Body of pancreas (tissue), 4 donors: ENCODE measurements around the gene CACNA2D3. TPM values are rescaled to one million over a fixed set of nuclear protein-coding genes. Genes with fewer than 3 reads are reported as not detected.

Experiments used
- ATAC-seq: fragments of 150-250 bp; one replicate; pipeline ENCODE4 v1.9.1; 2016
- DNase-seq, 4 donors: peaks; one replicate each; pipeline ENCODE4 v3.0.0-alpha.2; 2019
- H3K27ac ChIP-seq, 4 donors: fragments of 200-600 bp; sonication (generic); 1 replicate in 3 of 4; 2 replicates in 1 of 4; pipeline versions ENCODE4 v1.5.1 to v1.6.1; 2016 to 2019; ENCODE audit warnings: mild to moderate bottlenecking in 1 of 4, mixed read lengths in 1 of 4, moderate library complexity in 1 of 4
- H3K27me3 ChIP-seq, 2 donors: fragments of 200-600 bp; sonication (generic); one replicate each; pipeline ENCODE4 v1.6.0; 2016; ENCODE audit warnings: mild to moderate bottlenecking in 1 of 2
- H3K36me3 ChIP-seq, 2 donors: fragments of 200-600 bp; sonication (generic); replicated peaks in 1 of 2; 2 replicates each; pipeline ENCODE4 v1.5.1; 2016; ENCODE audit warnings: low read depth in 2 of 2; ENCODE audit not compliant: insufficient read depth in 1 of 2
- H3K4me1 ChIP-seq: fragments of 200-600 bp; sonication (generic); one replicate; pipeline ENCODE4 v1.6.0; 2016
- H3K4me3 ChIP-seq, 2 donors: fragments of 200-600 bp; sonication (generic); 1 replicate in 1 of 2; 2 replicates in 1 of 2; pipeline ENCODE4 v1.5.1; 2016 to 2019
- H3K9me3 ChIP-seq, 3 donors: fragments of 200-600 bp; sonication (generic); 1 replicate in 2 of 3; 2 replicates in 1 of 3; pipeline ENCODE4 v1.5.1; 2016
- CTCF ChIP-seq, 7 experiments: fragments of 450-650 bp in 4 of 7; fragments of 200-600 bp in 3 of 7; sonication (generic) in 3 of 7; IDR thresholded peaks; one replicate each; pipeline ENCODE4 v1.5.1; 2016 to 2019; ENCODE audit warnings: antibody characterized with exemption in 7 of 7
- POLR2A ChIP-seq, 3 donors: fragments of 450-650 bp; IDR thresholded peaks; one replicate each; pipeline ENCODE4 v1.6.1; 2016; ENCODE audit warnings: antibody characterized with exemption in 3 of 3, mild to moderate bottlenecking in 2 of 3
- WGBS, 2 donors: methylation state at CpG; one replicate each; pipeline ENCODE4 v1.1.5; 2017; 5-methylcytosine and 5-hydroxymethylcytosine counted together
- intact Hi-C: fragments of 100-400 bp; cut with DNase I; formaldehyde crosslinking; loops from one replicate; pipeline ENCODE4 v1.15.1; 2023
- total RNA-seq, 2 donors: library from RNA; depleted of rRNA; stranded (reverse); fragments of >200 nt; gene quantifications; one replicate each; pipeline ENCODE4 v1.1.0, GENCODE V29; 2016

CACNA2D3 gene
- total RNA-seq, 2 donors from 2014 or later: not detected

- Histone ChIP-seq H3K27ac (no peak overlapping the region), H3K4me1 (no peaks in the 10 kb centered on the region), H3K36me3 (no peaks in the 10 kb centered on the region), H3K4me3 (no peak overlapping the region), H3K9me3 (no peaks in the 10 kb centered on the region), H3K27me3 (no peaks in the 10 kb centered on the region)
- DNase-seq (no peak), ATAC-seq (no peak)
- WGBS, 2 donors: 82 to 89% methylated on average over 8 of the region's 8 CpGs
- intact Hi-C loops: no loop called here
- TF ChIP-seq CTCF (IDR thresholded peaks at IDR 0.05): no peak
- TF ChIP-seq POLR2A (IDR thresholded peaks at IDR 0.05): no peak
Observed at GRCh38 chr3:54243960-54244682, 121.8 kb downstream of the CACNA2D3 start.

GRCh38 chr3:54251705-54252104, 129.4 kb downstream of the CACNA2D3 start:
- DNase-seq (no peak), ATAC-seq (no peak)
- Histone ChIP-seq H3K4me1 (no peaks in the 10 kb centered on the region), H3K36me3 (no peaks in the 10 kb centered on the region), H3K27me3 (no peaks in the 10 kb centered on the region), H3K4me3 (no peak overlapping the region), H3K9me3 (no peaks in the 10 kb centered on the region), H3K27ac (no peak overlapping the region)
- no peak for TF ChIP-seq CTCF (IDR thresholded peaks at IDR 0.05)
- no peak for TF ChIP-seq POLR2A (IDR thresholded peaks at IDR 0.05)
- intact Hi-C loops: no loop called here
- 42 to 51% methylated on average over 3 of the region's 3 CpGs for WGBS, 2 donors

DNA sequence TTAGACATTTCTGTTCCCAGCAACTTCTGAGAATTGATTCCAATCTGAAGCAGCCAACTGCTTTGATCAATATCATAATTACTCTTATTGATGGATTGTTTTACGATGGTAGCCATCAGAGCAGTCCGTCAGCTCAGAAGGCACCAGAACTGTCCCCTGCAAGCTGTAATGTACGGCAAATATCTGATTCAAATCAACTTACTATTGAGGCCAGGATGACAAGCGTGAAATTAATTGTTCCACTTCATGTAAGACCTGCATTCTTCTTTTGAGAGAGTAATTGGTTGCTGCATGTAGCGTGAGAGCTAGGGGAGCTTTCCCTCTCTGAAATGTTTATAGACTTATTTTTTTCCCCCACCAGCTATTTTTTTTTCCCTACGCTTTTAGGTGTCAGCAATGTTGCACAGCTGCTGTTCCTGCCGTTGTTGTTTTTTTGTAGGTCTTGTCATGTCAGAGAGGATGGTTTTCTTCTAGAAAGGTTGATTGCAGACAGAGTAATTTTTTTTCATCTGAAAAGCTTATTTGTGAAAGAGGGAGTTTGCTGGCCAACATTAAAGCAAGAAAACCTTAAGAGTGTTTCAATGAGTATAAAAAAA, 134.9 kb downstream of the CACNA2D3 start:
- TF ChIP-seq CTCF (IDR thresholded peaks at IDR 0.05) (no peak), POLR2A (IDR thresholded peaks at IDR 0.05) (no peak)
- H3K4me3 ChIP-seq: no peak overlapping the region
- ATAC-seq (no peak), DNase-seq (no peak)
- H3K36me3 ChIP-seq: no peaks in the 10 kb centered on the region
- intact Hi-C loops: no loop called here
- no peaks in the 10 kb centered on the region for H3K9me3 ChIP-seq
- H3K27ac ChIP-seq: no peak overlapping the region
- no peaks in the 10 kb centered on the region for H3K27me3 ChIP-seq
- WGBS, 2 donors: 35 to 39% methylated on average over 7 of the region's 7 CpGs
- no peaks in the 10 kb centered on the region for H3K4me1 ChIP-seq

DNA sequence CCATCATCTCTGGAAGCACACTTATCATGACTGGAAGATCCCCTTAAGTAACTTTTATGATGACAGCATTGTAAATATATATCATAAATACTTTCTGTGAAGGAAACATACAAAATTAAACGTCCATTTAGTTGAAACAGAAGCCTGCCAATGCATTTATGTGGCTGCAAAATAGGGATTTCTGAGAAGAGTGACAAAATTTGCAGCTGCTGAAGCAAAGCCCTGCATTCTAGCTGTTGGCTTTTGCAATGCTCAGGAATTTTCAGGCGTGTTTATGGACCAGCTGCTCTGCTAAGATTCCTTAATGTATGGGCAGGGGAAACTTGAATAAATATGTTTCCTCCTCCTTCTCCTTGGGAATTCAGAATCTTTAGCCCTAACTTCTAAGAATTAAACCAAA, 137.3 kb downstream of the CACNA2D3 start:
- Histone ChIP-seq H3K4me3 (no peak overlapping the region), H3K36me3 (no peaks in the 10 kb centered on the region), H3K4me1 (no peaks in the 10 kb centered on the region), H3K27me3 (no peaks in the 10 kb centered on the region), H3K9me3 (no peaks in the 10 kb centered on the region), H3K27ac (no peak overlapping the region)
- intact Hi-C loops: no loop called here
- 45 to 55% methylated on average over 2 of the region's 2 CpGs for WGBS, 2 donors
- DNase-seq (no peak), ATAC-seq (no peak)
- TF ChIP-seq POLR2A (IDR thresholded peaks at IDR 0.05) (no peak), CTCF (IDR thresholded peaks at IDR 0.05) (no peak)

DNA sequence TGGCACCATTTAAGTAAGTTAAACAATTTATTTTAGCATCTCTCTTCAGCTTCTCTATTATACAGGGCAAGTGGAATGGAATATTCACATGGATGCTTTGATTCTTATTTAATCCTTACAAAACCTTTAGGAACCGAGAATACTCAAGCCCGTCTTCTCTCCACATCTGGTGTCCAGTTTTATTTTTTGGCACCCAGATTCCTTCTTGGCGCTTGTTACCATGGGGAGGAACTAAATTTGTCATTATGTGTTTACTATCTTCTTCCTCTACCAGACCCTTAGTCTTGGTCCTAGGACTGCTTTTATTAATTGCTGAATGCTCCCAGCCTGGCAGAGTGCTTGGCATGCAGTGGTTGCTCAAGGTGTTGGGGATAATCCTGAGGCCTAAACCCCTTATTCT, 138.8 kb downstream of the CACNA2D3 start:
- DNase-seq (no peak), ATAC-seq (no peak)
- intact Hi-C loops: no loop called here
- Histone ChIP-seq H3K27ac (no peak overlapping the region), H3K9me3 (no peaks in the 10 kb centered on the region), H3K4me1 (no peaks in the 10 kb centered on the region), H3K27me3 (no peaks in the 10 kb centered on the region), H3K36me3 (no peaks in the 10 kb centered on the region), H3K4me3 (no peak overlapping the region)
- 78 to 80% methylated on average over 3 of the region's 3 CpGs for WGBS, 2 donors
- TF ChIP-seq CTCF (IDR thresholded peaks at IDR 0.05) (no peak), POLR2A (IDR thresholded peaks at IDR 0.05) (no peak)
